T1000 (cell line): ENCODE data around the gene CD4.
A peak's percentile ranks its signal among the peaks of the same experiment; 100 is the strongest.
"Not testable (repeated sequence)": the region's sequence is repeated elsewhere in the genome, so short reads cannot be mapped to it uniquely, and the experiment has no call there.

Experiments used
- DNase-seq: peaks from one replicate; lab custom pipeline; 2025; ENCODE audit warnings: mixed read lengths; lab: John Stamatoyannopoulos, UW

The CD4 gene

GRCh38 chr12:6847676-6848075 is 58.3 kb downstream of the CD4 start:
- DNase-seq, result no peak

GRCh38 chr12:6849427-6849826 is 60.1 kb downstream of the CD4 start:
- no peak for DNase-seq

DNA sequence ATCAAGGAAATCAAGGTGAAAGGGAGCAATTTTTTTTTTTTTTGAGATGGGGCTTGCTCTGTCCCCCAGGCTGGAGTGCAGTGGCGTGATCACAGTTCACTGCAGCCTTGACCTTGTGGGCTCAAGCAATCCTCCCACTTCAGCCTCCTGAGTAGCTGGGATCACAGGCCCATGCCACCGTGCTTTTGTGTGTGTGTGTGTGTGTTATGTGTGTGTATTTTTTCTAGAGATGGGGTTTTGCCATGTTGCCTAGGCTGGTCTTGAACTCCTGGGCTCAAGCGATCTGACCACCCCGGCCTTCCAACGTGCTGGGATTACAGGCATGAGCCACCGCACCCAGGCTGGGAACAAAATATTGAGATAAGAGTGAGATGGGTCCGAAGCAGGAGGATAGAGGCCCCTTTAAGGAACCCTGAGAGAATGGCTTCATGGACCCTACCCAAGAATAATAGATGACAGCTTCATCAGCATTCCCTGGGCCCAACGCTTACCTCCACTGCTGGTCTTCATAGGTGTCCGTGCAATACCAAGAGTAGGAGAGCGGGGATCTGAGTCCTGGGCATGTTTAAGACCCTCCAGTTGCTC is 60.7 kb downstream of the CD4 start:
- DNase-seq, result no peak

- DNase-seq, result no peak
Observed at GRCh38 chr12:6850796-6851152, 61.4 kb downstream of the CD4 start.

DNA sequence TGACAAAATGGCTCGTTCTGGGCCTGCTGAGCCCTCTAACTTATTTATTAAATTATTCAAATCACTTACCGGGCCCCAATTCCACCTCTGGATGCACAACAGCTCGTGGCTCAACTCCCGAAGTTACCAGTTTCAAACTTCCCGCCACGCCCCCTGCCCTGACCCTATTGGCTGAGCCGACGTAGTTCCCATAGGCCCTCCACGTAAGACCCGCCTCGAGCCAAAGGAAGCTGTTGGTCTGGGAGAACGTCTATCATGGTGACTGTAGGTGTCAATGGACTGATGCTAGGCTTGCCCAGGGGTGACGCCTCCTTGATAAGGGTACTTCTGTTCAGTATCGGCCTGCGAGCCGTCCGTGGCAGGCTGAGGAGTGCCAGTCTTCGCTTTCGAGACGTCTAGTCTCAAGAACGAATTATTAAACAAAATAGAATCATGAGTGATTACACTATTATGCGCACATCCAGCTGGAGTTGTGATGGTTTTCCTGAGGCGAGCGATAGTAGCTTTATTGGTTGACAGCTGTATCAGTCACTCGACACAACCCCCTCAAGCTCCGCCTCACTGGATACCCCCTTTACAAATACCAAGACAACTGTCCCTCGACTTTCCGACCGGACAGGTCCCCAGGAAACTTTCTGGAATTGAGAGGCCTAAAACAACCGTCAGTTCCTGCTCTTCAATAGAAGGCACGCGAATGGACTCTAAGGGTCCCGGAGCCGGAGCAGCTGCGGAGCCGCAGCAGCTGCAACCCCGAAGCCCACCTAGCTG is 62.0 kb downstream of the CD4 start, which contains the start of gene CDCA3:
CDCA3 (minus strand) TSS at position 134 of the 768 bp plus-strand sequence. CDS start 334 bp downstream, outside the sequence.
- DNase-seq, result peak; percentile 82

DNA sequence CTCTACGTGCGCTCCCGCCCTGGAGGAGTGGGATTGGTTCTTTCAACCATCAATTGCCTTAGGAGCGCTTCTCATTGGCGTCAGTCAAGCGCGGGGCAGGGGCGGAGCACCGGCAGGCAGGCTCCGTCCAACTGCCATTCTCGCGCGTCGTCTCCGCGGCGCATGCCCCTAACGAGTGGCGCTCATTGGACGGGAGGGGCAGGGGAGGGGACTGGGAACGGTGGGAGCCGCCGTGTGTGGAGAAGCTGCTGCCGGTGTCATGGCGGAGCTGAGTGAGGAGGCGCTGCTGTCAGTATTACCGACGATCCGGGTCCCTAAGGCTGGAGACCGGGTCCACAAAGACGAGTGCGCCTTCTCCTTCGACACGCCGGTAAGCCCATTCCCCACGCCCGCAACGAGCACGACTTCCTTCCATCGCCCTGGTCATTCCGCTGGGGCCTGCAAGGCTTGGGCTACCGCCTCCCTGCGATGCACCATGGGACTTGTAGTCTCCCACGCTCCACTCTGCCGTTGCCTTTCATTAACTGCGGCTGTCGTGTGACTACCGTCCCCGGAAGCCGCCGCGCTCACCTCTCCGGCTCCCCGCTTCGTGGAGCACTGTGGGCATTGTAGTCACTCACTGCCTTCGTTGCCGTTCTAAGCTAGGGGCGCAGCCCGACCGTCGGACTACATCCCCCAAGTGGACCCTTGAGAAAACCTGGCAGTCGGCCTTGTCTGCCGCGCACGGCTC is 62.8 kb downstream of the CD4 start, which contains the start of gene USP5:
USP5 (plus strand) TSS at position 230 of the 730 bp plus-strand sequence; CDS start at position 260, 30 bp downstream.
- DNase-seq, result peak; percentile 97

- peak; percentile 60 for DNase-seq
Observed at GRCh38 chr12:6852651-6853354, 63.5 kb downstream of the CD4 start.

DNA sequence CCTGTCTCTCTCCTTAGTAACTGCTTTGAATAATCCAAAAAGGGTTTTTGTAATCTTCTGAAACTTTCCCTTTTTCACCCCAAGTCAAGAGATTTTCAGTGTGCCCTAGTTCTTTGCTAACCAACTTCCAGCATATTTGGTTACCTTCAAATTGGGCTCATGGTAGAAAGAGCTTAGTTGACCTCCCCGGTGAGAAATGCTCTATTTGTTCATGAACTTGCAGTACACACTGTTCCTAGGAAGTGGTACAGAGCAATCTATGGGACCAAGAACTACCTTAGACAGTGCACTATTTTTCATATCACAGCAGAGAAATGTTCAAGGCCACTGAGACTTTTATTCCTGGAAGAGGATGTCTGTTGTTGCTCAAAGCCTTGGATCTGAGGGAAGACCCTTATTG is 64.3 kb downstream of the CD4 start:
- no peak for DNase-seq

GRCh38 chr12:6854036-6854435 is 64.7 kb downstream of the CD4 start:
- no peak for DNase-seq

DNA sequence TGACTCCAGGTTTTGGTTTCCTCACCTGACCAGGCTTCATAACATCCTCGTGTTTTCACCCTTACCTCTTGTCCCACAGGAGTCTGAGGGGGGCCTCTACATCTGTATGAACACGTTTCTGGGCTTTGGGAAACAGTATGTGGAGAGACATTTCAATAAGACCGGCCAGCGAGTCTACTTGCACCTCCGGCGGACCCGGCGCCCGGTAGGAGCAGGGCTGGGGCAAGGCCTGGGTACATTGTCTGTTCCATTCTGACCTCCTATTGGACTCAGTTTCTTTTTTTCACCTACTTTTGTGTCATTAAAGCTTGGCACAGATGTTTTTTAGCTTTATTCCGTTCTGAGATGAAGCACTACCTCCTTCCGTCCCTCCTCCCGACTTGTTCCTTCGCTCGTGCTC is 66.0 kb downstream of the CD4 start:
- no peak for DNase-seq

GRCh38 chr12:6858799-6859198 is 69.5 kb downstream of the CD4 start:
- no peak for DNase-seq

- no peak for DNase-seq
Observed at GRCh38 chr12:6860116-6860515, 70.8 kb downstream of the CD4 start.

DNA sequence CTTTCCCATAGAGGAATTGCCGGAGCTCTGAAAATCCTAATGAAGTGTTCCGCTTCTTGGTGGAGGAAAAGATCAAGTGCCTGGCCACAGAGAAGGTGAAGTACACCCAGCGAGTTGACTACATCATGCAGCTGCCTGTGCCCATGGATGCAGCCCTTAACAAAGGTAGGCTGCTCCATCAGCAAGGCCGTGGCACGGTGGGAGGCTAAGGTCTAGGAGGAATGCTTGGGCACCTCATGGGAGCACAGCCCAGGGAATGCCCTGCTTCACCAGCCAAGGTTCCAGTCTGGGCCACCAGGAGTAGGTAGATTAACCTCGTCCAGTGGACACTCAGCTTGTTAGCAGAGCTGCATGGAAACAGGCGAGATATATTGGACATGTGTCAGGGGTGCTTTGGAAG is 71.6 kb downstream of the CD4 start:
- DNase-seq, result no peak

GRCh38 chr12:6861391-6861790 is 72.1 kb downstream of the CD4 start:
- DNase-seq, result no peak

GRCh38 chr12:6863033-6863432 is 73.7 kb downstream of the CD4 start:
- no peak for DNase-seq

GRCh38 chr12:6863586-6864321 is 74.4 kb downstream of the CD4 start:
- DNase-seq, result no peak

DNA sequence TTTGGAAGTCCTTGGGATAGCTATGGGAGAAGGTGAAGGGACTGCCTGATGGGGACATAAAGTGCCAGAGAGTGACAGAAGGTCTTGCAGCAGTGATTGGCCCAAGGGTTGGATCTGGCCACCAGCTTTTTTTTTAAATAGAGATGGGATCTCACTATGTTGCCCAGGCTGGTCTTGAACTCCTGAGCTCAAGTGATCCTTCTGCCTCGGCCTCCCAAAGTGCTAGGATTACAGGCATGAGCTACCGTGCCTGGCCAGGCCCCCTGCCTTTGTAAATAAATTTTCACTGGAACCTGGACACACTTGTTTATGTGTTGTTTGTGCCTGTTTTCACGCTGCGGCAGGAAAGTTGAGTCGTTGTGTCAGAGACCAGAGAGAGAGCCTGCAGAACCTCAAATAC is 76.0 kb downstream of the CD4 start:
- DNase-seq, result not testable (repeated sequence)

DNA sequence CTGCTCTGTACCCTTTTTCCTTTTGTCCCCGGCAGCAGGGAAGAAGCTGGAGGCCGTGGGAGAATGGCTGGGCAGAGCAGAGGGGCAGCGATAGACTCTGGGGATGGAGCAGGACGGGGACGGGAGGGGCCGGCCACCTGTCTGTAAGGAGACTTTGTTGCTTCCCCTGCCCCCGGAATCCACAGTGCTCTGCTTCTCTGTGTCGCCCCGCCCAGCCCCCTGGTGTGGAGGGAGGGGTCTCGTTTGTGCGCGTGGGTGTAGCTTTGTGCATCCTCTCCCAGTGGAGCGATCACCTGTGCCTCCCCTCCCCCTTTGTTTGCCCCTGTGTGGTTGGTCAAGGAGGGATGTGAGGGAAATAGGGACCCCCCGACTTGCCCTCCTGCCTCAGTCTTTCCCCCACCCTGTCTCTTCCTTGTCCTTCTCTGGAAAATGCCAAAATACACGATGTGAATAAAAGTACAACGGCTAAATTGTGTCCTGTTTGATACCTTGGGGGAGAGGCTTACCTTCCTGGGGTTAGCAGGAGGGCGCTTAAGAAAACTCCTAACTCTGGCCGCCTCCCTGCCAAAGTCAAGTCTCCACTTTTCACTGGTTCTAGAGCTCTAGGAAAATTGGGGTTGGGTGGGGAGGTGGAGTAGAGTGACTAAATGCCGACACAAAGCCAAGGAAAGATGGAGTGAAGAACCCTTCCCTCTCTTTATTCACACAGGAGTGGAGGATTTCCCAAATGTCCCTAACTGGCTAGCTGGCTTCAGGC is 77.0 kb downstream of the CD4 start:
- no peak for DNase-seq

- no peak for DNase-seq
Observed at GRCh38 chr12:6866920-6867412, 77.6 kb downstream of the CD4 start.

DNA sequence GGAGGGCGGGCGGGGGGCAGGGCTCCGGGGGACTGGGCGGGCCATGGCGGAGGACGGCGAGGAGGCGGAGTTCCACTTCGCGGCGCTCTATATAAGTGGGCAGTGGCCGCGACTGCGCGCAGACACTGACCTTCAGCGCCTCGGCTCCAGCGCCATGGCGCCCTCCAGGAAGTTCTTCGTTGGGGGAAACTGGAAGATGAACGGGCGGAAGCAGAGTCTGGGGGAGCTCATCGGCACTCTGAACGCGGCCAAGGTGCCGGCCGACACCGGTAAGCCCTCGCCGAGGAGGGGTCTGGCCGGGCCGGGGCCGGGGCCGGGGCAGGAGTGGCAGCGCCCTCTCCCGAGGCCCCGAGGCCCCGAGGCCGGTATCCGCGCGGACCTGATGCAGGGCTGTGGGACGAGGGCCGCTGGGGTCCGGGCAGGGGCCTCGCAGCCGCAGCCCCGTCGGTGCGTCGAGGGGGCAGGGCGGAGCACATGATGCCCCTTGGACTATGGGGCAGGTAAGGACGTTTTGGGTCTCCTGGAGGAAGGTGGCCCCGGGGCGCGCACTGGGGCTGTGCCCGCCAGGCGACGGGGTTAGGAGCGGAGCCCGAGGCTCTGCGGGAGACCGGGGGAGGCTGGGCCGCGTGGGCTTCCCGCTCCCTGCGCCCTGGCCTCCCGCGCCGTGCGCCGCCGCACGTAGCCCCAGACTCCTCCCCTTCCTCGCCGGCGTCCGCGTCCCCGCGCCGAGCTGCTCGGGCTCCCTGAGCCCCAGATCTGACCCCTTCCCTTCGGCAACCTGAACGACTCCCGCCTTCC is 78.3 kb downstream of the CD4 start, which contains the start of gene TPI1:
TPI1 (plus strand) TSS at position 119 of the 798 bp plus-strand sequence; CDS start at position 155, 36 bp downstream.
- DNase-seq, result peak; percentile 82
